GM19397 (cell line): ENCODE measurements around the gene DIAPH1.

Experiments
- ATAC-seq: cut with Tn5 transposase; IDR thresholded peaks from one replicate; pipeline ENCODE4 v1.9.1; 2021; ENCODE audit warnings: mild to moderate bottlenecking, moderate library complexity; ENCODE audit not compliant: unreplicated experiment

The DIAPH1 gene

GRCh38 chr5:141522301-141522700 lies 96.5 kb downstream of the DIAPH1 start:
- ATAC-seq, result no peak

- no peak for ATAC-seq
Measured at GRCh38 chr5:141521244-141521781, 97.5 kb downstream of the DIAPH1 start.

- ATAC-seq, result no peak
Measured at GRCh38 chr5:141519605-141520565, 98.9 kb downstream of the DIAPH1 start.

GRCh38 chr5:141518618-141519015 lies 100.2 kb downstream of the DIAPH1 start:
- ATAC-seq, result no peak

GRCh38 chr5:141517880-141518617 lies 100.8 kb downstream of the DIAPH1 start:
- no peak for ATAC-seq

- ATAC-seq, result no peak
Measured at GRCh38 chr5:141517312-141517711, 101.5 kb downstream of the DIAPH1 start.

GRCh38 chr5:141516672-141517025 lies 102.2 kb downstream of the DIAPH1 start:
- ATAC-seq, result no peak

GRCh38 chr5:141515946-141516671 lies 102.7 kb downstream of the DIAPH1 start:
- ATAC-seq, result no peak

GRCh38 chr5:141515141-141515540 lies 103.7 kb downstream of the DIAPH1 start:
- no peak for ATAC-seq

- no peak for ATAC-seq
Measured at GRCh38 chr5:141514330-141515133, 104.3 kb downstream of the DIAPH1 start.

- ATAC-seq, result no peak
Measured at GRCh38 chr5:141513627-141514329, 105.0 kb downstream of the DIAPH1 start.

- ATAC-seq, result no peak
Measured at GRCh38 chr5:141512911-141513626, 105.7 kb downstream of the DIAPH1 start.

- no peak for ATAC-seq
Measured at GRCh38 chr5:141512390-141512910, 106.3 kb downstream of the DIAPH1 start.

GRCh38 chr5:141511771-141512325 lies 107.0 kb downstream of the DIAPH1 start:
- ATAC-seq, result no peak

GRCh38 chr5:141510850-141511601 lies 107.8 kb downstream of the DIAPH1 start:
- peak; percentile 19 for ATAC-seq

GRCh38 chr5:141510160-141510559 lies 108.6 kb downstream of the DIAPH1 start:
- ATAC-seq, result no peak

- no peak for ATAC-seq
Measured at GRCh38 chr5:141508798-141509611, 109.8 kb downstream of the DIAPH1 start.
